ENCODE data around the gene VPS13A.
"Not testable (repeated sequence)": the region's sequence is repeated elsewhere in the genome, so short reads cannot be mapped to it uniquely, and the experiment has no call there.

VPS13A gene

GRCh38 chr9:77440057-77440456 is 262.7 kb downstream of the VPS13A start:
- H3K4me3 ChIP-seq (ENCODE audit: low read length), result no peak overlapping the region
- TF ChIP-seq ZNF274 (IDR thresholded peaks at IDR 0.05; ENCODE audit: low read depth, low read length), result no peak

- H3K4me3 ChIP-seq (ENCODE audit: low read length), result not testable (repeated sequence)
These were observed 263.8 kb downstream of the VPS13A start for GRCh38 chr9:77441124-77441523.

GRCh38 chr9:77442436-77442835 is 265.1 kb downstream of the VPS13A start:
- H3K4me3 ChIP-seq (ENCODE audit: low read length), result no peak overlapping the region
- TF ChIP-seq ZNF274 (IDR thresholded peaks at IDR 0.05; ENCODE audit: low read depth, low read length), result no peak

GRCh38 chr9:77447646-77448045 is 270.3 kb downstream of the VPS13A start:
- TF ChIP-seq ZNF274 (IDR thresholded peaks at IDR 0.05; ENCODE audit: low read depth, low read length), result no peak
- no peak overlapping the region for H3K4me3 ChIP-seq (ENCODE audit: low read length)

- no peak for TF ChIP-seq ZNF274 (IDR thresholded peaks at IDR 0.05; ENCODE audit: low read depth, low read length)
- H3K4me3 ChIP-seq (ENCODE audit: low read length), result no peak overlapping the region
These were observed 272.1 kb downstream of the VPS13A start for GRCh38 chr9:77449240-77450084.

GRCh38 chr9:77450085-77450475 is 272.7 kb downstream of the VPS13A start:
- no peak for TF ChIP-seq ZNF274 (IDR thresholded peaks at IDR 0.05; ENCODE audit: low read depth, low read length)
- no peak overlapping the region for H3K4me3 ChIP-seq (ENCODE audit: low read length)

- no peak overlapping the region for H3K4me3 ChIP-seq (ENCODE audit: low read length)
- no peak for TF ChIP-seq ZNF274 (IDR thresholded peaks at IDR 0.05; ENCODE audit: low read depth, low read length)
These were observed 274.2 kb downstream of the VPS13A start for GRCh38 chr9:77451507-77451906.

GRCh38 chr9:77453825-77454647 is 276.7 kb downstream of the VPS13A start:
- no peak for TF ChIP-seq ZNF274 (IDR thresholded peaks at IDR 0.05; ENCODE audit: low read depth, low read length)
- H3K4me3 ChIP-seq (ENCODE audit: low read length), result no peak overlapping the region

GRCh38 chr9:77454663-77455062 is 277.3 kb downstream of the VPS13A start:
- no peak for TF ChIP-seq ZNF274 (IDR thresholded peaks at IDR 0.05; ENCODE audit: low read depth, low read length)
- H3K4me3 ChIP-seq (ENCODE audit: low read length), result no peak overlapping the region

- no peak overlapping the region for H3K4me3 ChIP-seq (ENCODE audit: low read length)
- no peak for TF ChIP-seq ZNF274 (IDR thresholded peaks at IDR 0.05; ENCODE audit: low read depth, low read length)
These were observed 278.1 kb downstream of the VPS13A start for GRCh38 chr9:77455312-77455927.

GRCh38 chr9:77456829-77457437 is 279.6 kb downstream of the VPS13A start:
- TF ChIP-seq ZNF274 (IDR thresholded peaks at IDR 0.05; ENCODE audit: low read depth, low read length), result no peak
- H3K4me3 ChIP-seq (ENCODE audit: low read length), result no peak overlapping the region

- H3K4me3 ChIP-seq (ENCODE audit: low read length), result no peak overlapping the region
- no peak for TF ChIP-seq ZNF274 (IDR thresholded peaks at IDR 0.05; ENCODE audit: low read depth, low read length)
These were observed 280.7 kb downstream of the VPS13A start for GRCh38 chr9:77457916-77458592.

- no peak overlapping the region for H3K4me3 ChIP-seq (ENCODE audit: low read length)
- no peak for TF ChIP-seq ZNF274 (IDR thresholded peaks at IDR 0.05; ENCODE audit: low read depth, low read length)
These were observed 283.6 kb downstream of the VPS13A start for GRCh38 chr9:77460938-77461337.

- H3K4me3 ChIP-seq (ENCODE audit: low read length), result no peak overlapping the region
- no peak for TF ChIP-seq ZNF274 (IDR thresholded peaks at IDR 0.05; ENCODE audit: low read depth, low read length)
These were observed 284.7 kb downstream of the VPS13A start for GRCh38 chr9:77462066-77462465.
